ENCODE measurements around the gene ZBTB7A. TPM values are rescaled to one million over a fixed set of nuclear protein-coding genes. Genes with fewer than 3 reads are reported as not detected.

The ZBTB7A gene
- total RNA-seq, 1 donor from 2014 or later, result 15.3 TPM

DNA sequence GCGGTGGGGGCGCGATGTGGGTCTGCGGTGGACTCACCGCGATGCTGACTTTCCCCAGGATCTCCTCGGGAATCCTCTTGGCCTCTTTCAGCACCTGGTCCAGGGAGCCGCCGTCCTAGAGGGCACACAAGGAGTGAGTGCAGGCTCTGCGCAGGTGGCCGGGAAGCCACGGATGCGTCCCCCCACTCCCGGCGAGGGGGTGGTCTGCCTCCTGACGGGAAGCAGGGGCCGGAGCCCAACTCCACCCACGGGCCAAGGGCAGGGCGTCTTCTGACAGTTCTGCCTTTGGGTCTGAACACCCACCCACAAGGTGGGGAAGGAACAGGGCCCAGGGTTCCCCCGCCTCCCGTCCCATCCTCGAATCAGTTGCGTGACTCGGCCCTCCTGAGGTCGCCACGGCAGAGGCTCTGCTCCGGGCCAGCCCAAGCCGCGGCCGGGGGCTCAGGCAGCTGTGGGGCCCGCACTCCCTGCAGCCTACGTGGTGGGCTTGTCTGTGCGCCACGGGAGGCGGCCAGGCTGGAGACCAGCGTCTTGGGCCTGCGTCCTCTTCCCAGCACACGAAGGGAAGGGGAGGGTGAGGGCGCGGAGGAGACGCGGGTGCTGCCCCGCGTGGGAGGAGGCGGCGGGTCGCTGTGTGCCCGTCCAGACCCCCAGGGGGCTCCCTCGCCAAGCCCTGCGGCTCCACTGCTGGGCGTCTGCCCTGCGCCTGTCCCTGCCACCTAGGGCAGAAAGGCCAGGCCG lies 35.8 kb upstream of the ZBTB7A start:
- no peak for FAIRE-seq
- peaks cover 16% of the 10 kb centered on the region for H3K36me3 ChIP-seq (ENCODE audit: control insufficient read depth, insufficient read depth, low read length)

DNA sequence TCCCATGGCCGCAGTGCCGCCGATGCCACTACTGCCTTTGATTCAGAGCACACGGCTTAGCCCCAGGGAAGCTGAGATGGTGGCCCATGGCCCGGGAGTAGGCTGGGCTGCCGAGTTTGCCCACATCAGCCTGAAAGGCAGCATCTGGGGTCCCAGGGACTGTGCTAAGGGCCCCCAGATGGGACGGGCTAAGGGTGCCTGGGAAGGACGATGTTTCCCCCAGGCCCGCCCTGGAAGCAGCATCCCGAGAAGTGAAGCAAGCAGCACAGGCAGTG lies 34.7 kb upstream of the ZBTB7A start:
- no peak overlapping the region for H3K4me3 ChIP-seq (ENCODE audit: low read depth, low read length)
- DNase-seq (ENCODE audit: low read depth) (no peak), FAIRE-seq (no peak)
- H3K27me3 ChIP-seq (ENCODE audit: control insufficient read depth, insufficient read depth, low read length), result no peaks in the 10 kb centered on the region
- TF ChIP-seq, protein P1, sequence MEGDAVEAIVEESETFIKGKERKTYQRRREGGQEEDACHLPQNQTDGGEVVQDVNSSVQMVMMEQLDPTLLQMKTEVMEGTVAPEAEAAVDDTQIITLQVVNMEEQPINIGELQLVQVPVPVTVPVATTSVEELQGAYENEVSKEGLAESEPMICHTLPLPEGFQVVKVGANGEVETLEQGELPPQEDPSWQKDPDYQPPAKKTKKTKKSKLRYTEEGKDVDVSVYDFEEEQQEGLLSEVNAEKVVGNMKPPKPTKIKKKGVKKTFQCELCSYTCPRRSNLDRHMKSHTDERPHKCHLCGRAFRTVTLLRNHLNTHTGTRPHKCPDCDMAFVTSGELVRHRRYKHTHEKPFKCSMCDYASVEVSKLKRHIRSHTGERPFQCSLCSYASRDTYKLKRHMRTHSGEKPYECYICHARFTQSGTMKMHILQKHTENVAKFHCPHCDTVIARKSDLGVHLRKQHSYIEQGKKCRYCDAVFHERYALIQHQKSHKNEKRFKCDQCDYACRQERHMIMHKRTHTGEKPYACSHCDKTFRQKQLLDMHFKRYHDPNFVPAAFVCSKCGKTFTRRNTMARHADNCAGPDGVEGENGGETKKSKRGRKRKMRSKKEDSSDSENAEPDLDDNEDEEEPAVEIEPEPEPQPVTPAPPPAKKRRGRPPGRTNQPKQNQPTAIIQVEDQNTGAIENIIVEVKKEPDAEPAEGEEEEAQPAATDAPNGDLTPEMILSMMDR (IDR thresholded peaks at IDR 0.05; ENCODE audit: insufficient read depth, low read length, severe bottlenecking), result no peak
- peaks cover 17% of the 10 kb centered on the region for H3K36me3 ChIP-seq (ENCODE audit: control insufficient read depth, insufficient read depth, low read length)

More for the DNA sequence above, 35.8 kb upstream of the ZBTB7A start:
- Histone ChIP-seq H3K4me3 (ENCODE audit: low read depth, low read length) (no peak overlapping the region), H3K27me3 (ENCODE audit: control insufficient read depth, insufficient read depth, low read length) (no peaks in the 10 kb centered on the region)
- TF ChIP-seq, protein P1 (IDR thresholded peaks at IDR 0.05; ENCODE audit: insufficient read depth, low read length, severe bottlenecking), result no peak
- DNase-seq (ENCODE audit: low read depth), result no peak

DNA sequence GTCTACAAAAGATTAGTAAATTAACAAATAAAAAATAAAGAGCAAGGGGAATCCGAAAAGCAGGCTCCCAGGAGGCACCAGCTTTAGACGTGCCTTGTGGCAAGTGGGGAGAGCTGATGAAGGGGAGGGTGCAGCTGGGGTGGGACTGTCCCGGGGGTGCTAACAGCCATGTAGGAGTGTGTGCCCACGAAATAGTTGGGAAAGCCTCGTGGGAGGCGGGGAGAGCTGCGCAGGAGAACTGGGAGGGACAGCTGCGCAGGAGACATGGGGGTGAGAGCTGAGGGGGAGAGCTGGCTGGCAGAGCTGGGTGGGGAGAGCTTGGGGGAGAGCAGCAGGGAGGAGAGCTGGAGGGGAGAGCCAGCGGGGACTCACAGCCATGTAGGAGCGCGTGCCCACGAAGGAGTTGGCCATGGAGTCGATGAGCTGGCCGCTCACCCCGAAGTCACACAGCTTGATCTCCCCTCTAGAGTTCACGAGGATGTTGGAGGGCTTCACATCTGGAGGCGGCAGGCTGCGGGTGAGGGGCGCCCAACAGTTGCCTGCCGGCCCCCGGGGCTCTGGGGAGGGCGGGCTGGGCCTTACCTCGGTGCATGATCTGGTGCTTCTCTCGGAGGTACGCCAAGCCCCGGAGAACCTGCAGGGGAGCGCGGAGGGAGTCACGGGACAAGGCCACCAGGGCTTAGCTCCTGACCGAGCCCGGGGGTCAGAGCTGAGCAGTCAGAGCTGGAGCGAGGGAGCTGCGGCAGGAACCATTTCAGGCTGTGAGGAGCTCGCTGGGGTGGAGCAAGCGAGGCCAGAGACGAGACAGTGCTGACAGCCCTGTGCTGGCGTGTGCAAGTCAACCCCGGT lies 34.2 kb upstream of the ZBTB7A start:
- H3K4me3 ChIP-seq (ENCODE audit: low read depth, low read length), result no peak overlapping the region
- TF ChIP-seq, protein P1 (IDR thresholded peaks at IDR 0.05; ENCODE audit: insufficient read depth, low read length, severe bottlenecking), result no peak
- peaks cover 17% of the 10 kb centered on the region for H3K36me3 ChIP-seq (ENCODE audit: control insufficient read depth, insufficient read depth, low read length)
- FAIRE-seq (peak; percentile 64), DNase-seq (ENCODE audit: low read depth) (no peak)
- no peaks in the 10 kb centered on the region for H3K27me3 ChIP-seq (ENCODE audit: control insufficient read depth, insufficient read depth, low read length)

DNA sequence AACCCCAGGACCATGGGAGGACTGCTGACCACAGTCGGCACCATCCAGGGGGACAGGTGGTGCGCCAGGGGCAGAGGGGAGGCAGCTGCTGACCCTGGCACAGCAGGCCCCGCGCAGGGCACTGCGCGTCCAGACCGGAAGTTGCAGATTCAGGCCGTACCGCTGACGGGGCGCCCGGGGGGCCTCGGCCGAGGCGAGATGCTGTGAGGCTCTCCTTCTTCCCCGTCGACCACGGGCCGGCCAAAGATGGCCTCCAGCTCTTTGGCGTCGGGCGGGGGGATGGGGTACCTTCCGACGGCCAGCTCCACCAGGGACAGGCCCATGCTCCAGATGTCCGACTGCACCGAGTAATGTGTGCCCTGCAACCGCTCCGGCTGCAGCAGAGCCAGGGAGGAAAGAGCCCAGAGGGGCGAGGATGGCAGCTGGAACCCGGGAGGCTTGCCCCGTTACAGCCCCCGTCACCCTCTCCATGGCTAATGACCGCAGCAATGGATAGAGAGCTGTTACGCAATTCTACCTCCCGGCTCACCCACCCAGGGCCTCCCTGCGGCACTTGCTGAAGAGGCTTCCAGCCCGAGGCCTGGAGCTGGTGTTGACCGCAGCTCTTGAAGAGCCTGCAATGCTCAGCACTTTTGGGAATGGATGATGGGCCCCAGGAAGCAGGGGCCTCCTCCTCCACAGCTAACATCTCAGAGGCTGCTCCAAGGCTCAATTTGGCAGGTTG lies 32.5 kb upstream of the ZBTB7A start:
- no peak for FAIRE-seq
- Histone ChIP-seq H3K36me3 (ENCODE audit: control insufficient read depth, insufficient read depth, low read length) (peaks cover 21% of the 10 kb centered on the region), H3K4me3 (ENCODE audit: low read depth, low read length) (no peak overlapping the region), H3K27me3 (ENCODE audit: control insufficient read depth, insufficient read depth, low read length) (no peaks in the 10 kb centered on the region)
- TF ChIP-seq, protein P1 (IDR thresholded peaks at IDR 0.05; ENCODE audit: insufficient read depth, low read length, severe bottlenecking), result no peak
- DNase-seq (ENCODE audit: low read depth), result no peak

DNA sequence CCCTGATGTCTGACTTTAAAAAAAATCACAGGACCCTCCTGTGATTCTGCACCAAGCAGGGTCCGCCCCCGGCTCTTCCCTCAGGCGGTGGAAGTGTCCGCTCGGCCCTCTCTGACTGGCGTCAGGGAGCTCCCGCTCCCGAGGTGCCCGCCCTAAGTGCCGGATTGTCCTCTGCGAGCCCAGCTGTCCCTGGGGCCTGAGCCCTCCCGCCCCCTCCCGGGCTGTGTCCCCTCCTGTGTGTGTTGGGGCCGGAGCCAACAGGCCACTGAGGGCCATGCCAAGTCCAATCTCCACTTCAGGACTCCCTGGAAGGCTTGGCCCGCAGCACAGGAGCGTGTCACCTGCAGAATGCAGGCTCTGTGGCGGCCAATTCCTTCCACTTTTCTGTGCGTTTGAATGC lies 31.8 kb upstream of the ZBTB7A start:
- TF ChIP-seq, protein P1 (IDR thresholded peaks at IDR 0.05; ENCODE audit: insufficient read depth, low read length, severe bottlenecking), result no peak
- no peak for FAIRE-seq
- H3K27me3 ChIP-seq (ENCODE audit: control insufficient read depth, insufficient read depth, low read length), result no peaks in the 10 kb centered on the region
- no peak for DNase-seq (ENCODE audit: low read depth)
- H3K4me3 ChIP-seq (ENCODE audit: low read depth, low read length), result no peak overlapping the region
- H3K36me3 ChIP-seq (ENCODE audit: control insufficient read depth, insufficient read depth, low read length), result peaks cover 23% of the 10 kb centered on the region

Measured in bronchial epithelial cell (primary cell).